C4-2B (cell line): ENCODE results near the gene CELF3.

ENCODE experiments used
- H3K27ac ChIP-seq: fragments of 450-650 bp; 2 replicates; pipeline ENCODE4 v1.5.1; 2017
- ZFX ChIP-seq: fragments of 450-650 bp; IDR thresholded peaks from 2 replicates; pipeline ENCODE4 v1.6.1; 2017
- TF ChIP-seq, protein P1 (sequence below): fragments of 450-650 bp; conservative IDR thresholded peaks from 2 replicates; pipeline ENCODE4 v1.5.1; 2017; ENCODE audit warnings: mild to moderate bottlenecking

CELF3 gene

DNA sequence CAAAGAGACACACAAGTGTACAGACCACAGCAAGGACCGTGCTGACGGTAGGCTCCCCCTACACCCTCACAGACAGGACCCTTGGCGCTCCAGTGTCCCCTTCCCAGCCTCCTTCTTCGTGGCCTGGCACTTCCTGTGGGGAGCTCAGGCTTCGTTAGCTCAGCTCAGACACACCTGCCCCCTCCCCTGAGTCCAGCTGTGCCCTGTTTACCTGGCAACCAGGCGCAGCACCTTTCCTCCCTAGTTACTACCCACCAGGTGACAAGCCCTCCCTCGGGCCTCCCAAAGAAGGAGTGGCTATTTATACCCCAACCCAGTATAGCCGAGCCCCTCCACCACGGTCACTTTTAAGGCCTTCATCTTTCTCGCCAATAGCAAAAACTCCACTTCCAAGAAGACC is 4.7 kb downstream of the CELF3 start:
- no peak overlapping the region for H3K27ac ChIP-seq
- TF ChIP-seq ZFX = no peak
- TF ChIP-seq, protein P1, sequence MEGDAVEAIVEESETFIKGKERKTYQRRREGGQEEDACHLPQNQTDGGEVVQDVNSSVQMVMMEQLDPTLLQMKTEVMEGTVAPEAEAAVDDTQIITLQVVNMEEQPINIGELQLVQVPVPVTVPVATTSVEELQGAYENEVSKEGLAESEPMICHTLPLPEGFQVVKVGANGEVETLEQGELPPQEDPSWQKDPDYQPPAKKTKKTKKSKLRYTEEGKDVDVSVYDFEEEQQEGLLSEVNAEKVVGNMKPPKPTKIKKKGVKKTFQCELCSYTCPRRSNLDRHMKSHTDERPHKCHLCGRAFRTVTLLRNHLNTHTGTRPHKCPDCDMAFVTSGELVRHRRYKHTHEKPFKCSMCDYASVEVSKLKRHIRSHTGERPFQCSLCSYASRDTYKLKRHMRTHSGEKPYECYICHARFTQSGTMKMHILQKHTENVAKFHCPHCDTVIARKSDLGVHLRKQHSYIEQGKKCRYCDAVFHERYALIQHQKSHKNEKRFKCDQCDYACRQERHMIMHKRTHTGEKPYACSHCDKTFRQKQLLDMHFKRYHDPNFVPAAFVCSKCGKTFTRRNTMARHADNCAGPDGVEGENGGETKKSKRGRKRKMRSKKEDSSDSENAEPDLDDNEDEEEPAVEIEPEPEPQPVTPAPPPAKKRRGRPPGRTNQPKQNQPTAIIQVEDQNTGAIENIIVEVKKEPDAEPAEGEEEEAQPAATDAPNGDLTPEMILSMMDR = no peak

DNA sequence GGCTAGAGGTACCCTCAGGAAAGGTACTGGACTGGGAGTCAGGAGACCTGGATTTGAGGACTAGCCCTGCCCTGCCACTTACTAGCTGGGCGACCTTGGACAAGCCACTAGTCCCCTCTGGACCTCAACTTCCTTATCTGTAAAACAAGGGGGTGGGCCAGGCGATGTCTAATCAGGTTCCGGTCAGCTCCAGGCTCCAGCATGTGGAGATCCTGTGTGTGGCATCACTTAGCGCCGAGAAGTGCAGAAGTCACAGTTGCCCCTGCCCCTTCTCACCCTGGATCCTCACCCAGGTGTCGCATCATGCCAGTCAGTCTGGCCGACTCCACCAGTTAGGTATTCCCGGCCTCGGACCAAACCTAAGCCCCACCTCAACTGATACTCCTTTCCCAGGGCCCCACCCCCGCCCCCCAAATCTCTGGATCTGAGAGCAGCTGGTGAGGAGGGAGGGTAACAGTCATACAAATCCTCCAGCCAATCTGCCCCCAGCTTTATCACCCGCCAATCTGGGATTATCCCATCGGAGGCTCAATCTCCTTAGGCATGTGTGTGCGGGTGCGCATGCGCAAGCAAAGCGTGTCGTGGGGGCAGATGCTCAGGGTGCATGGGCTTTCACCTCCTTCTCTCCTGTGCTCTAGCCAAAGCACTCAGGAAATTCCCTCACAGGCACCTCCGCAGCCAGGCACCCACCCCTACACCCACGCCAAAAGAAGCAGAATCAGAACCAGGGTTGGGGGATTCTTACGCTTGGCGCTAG is 5.4 kb downstream of the CELF3 start:
- TF ChIP-seq, protein P1 = no peak
- no peak for TF ChIP-seq ZFX
- no peak overlapping the region for H3K27ac ChIP-seq

DNA sequence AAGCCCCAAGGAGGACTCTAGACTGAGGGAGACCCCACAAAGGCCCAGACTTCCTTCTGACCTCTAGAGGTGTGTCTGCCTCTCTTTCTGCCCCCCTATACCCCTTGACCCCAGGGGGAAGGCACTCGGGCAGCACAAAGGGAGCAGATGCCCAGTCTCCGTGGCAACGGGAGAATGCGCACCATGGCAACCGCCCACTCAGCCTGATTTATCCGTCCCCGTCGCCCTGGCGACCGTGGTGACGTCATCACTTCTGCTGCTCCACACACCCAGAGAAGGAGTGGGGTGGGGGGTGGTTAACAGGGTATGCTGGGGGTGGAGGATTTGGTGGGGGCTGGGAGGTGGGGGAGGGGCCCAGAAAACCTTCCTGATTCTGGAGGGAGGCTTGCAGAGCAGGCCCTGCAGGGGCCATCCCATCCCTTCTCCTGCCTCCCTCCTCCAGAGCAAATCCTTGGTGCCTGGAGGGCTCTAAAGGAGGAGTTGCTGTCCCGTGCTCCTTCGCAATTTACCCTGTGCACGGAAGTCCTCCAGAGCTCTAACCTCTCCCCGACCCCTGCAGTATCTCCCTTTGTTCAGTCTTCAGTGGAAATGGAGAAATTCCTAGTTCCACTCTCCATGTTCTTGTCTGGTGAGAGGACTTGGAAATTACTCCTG is 6.3 kb downstream of the CELF3 start:
- TF ChIP-seq, protein P1 = no peak
- TF ChIP-seq ZFX = no peak
- H3K27ac ChIP-seq = no peak overlapping the region

DNA sequence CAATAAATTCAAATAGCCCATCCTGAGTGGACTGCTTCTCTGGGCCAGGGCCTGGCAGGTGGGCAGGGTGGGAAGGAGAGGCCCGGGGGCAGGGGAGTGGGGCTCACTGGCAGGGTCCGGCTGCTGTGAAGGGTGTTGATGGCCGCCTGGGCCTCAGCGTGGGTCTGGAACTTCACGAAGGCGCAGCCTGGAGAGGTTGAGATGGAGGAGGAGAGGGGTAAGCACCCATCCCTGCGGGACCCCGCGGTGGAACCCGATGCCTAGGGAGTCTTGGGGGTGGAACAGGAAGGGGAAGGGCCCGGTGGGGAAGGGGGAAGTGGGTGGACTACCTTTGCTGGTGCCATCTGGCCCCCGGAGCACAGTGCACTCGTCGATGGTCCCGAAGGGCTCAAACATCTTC is 7.7 kb downstream of the CELF3 start:
- H3K27ac ChIP-seq = no peak overlapping the region
- no peak for TF ChIP-seq ZFX
- TF ChIP-seq, protein P1 = no peak

DNA sequence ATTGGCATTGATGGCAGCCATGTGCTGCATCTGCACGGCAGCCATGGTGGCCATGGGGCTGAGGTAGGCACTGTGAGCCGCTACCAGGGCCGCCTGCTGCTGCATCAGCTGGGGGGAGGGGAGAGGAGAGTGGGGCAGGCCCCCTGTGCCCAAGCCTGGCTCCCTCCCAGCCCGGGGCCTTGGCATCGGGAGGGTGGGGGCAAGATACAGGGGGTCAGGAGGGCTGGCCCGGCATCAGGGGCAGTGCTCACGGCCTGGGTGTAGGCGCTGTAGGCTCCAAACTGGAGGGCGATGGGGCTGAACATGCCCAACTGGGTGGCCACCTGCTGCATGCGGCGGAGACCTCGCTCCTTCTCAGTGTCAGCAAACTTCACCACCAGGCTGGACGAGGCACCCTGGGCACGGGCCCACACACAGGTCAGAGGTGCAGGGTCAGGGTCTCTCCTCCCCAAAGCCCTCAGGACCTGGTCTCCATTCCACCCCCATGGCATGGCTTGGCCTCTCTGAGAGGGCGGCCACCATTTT is 9.0 kb downstream of the CELF3 start:
- H3K27ac ChIP-seq = no peak overlapping the region
- TF ChIP-seq, protein P1 = no peak
- TF ChIP-seq ZFX = no peak

DNA sequence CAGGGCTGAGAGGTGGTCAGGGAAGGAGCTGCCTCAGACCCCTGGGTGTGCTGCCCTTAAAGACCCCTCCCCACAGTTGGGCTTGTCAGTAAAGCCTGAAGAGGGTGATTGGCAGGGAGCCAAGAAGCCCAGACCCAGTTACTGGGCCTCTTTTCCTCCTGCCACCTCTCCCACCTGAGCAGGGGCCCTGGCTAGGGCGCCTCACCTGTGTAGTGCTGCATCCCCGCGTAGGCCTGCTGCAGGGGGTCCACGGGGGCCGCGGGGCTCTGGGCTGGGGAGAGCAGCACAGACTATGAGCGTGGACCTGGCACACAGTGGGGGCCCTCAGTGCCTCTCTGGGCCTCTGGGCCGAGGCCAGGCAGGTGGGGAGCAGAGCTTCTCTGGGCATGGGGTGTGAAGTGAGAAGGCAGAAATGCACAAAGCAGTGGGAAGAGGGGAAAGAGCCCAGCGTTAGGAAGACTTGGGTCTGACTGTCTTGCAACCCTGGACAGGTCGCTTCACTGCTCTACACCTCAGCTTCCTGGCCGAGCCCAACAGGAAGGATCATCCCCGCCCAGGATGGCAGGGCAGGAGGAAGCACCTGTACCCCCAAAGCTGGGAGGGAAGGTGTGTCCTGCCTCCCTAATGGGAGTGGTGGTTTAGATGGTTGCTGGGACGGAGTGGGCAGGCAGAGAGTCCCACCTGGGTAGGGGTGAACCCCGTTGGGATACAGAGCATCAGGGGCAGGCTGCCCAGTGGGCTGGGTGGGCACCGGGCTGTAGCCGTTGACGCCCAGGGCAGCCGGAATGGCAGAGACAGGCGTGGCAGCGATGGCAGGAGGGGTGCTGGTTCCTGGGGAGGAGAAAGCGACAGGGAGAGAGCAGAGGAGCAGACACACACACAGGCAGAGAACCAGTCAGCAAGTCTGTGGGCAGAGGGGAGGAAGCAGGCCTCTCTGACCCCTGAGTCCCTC is 9.9 kb downstream of the CELF3 start:
- no peak for TF ChIP-seq ZFX
- no peak overlapping the region for H3K27ac ChIP-seq

DNA sequence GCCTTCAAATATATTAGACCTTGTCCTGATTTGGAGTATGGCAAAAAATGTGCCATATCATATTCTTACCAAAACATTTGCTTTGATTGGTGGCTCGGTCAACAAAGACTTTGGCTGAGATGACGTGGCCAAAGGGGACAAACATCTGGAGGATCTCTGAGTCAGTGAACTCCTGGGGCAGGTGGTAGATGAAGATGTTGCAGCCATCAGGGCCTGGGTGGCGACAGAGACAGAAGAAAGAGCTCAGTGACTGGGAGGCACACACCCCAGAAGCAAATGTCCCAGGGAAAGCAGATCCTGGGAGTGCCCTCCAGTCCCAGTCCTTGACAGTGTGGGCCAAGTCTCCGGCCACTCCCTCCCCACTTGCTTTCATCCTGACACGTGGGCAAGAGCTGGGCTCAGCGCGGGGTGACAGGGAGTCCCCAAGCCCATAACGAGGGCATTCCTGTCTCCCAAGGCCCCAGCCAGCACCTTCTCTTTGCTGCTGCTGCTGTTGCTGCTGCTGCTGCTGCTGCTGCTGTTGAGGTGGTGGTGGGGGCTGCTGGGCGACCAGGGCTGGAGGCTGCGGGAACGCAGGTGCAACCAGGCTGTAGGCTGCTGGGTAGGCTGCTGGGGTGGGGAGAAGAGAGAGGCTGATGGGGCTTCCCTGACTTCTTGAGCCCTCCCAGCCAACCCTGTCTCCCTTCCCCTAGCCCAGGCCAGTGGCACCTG is 10.7 kb downstream of the CELF3 start:
- H3K27ac ChIP-seq = no peak overlapping the region
- TF ChIP-seq ZFX = no peak
- TF ChIP-seq, protein P1 = no peak
